ENCODE measurements around the gene FCHSD2. TPM values are rescaled to one million over a fixed set of nuclear protein-coding genes. Genes with fewer than 3 reads are reported as not detected.

The FCHSD2 gene
- total and polyA plus RNA-seq, 2 donors (not counting 1 experiment from before 2014, with no cell fraction given), result 19.5 to 40.6 TPM

GRCh38 chr11:73156114-73156513 lies 14.0 kb upstream of the FCHSD2 start:
- Histone ChIP-seq H3K27ac (ENCODE audit: insufficient read depth, low read length) (no peak overlapping the region), H3K9me3 (ENCODE audit: control insufficient read depth, insufficient read depth, low read depth, low read length) (no peaks in the 10 kb centered on the region), H3K4me2 (ENCODE audit: extremely low read depth, insufficient read depth, low read length) (no peak overlapping the region), H3K79me2 (ENCODE audit: control insufficient read depth, insufficient read depth, low read length) (no peaks in the 10 kb centered on the region), H3K9ac (ENCODE audit: insufficient read depth, low read length) (no peak overlapping the region), H3K36me3 (ENCODE audit: control insufficient read depth, insufficient read depth, low read length) (no peaks in the 10 kb centered on the region), H3K4me3 (replicated peaks in 1 of 4; ENCODE audit: control extremely low read depth in 1 of 4, insufficient read depth in 1 of 4, low read depth in 3 of 4, low read length in 4 of 4) (no peak overlapping the region), H3K4me1 (ENCODE audit: control insufficient read depth, extremely low read depth, insufficient read depth, low read length) (peaks cover 28% of the 10 kb centered on the region), H4K20me1 (ENCODE audit: control insufficient read depth, extremely low read depth, insufficient read depth, low read length) (no peaks in the 10 kb centered on the region), H3K27me3 (ENCODE audit: control insufficient read depth, insufficient read depth, low read length) (no peaks in the 10 kb centered on the region), H2AFZ (ENCODE audit: low read length) (no peak overlapping the region)
- TF ChIP-seq CTCF (conservative IDR thresholded peaks at IDR 0.05 in 1 of 2, IDR thresholded peaks at IDR 0.05 in 1 of 2; ENCODE audit: low read depth in 1 of 2, low read length in 2 of 2) (no peak), EZH2 (IDR thresholded peaks at IDR 0.05; ENCODE audit: low read length, missing control alignments) (no peak)
- no peak for DNase-seq (ENCODE audit: low read depth in 2 of 2)

- Histone ChIP-seq H3K27ac (ENCODE audit: insufficient read depth, low read length) (no peak overlapping the region), H3K36me3 (ENCODE audit: control insufficient read depth, insufficient read depth, low read length) (no peaks in the 10 kb centered on the region), H3K27me3 (ENCODE audit: control insufficient read depth, insufficient read depth, low read length) (no peaks in the 10 kb centered on the region), H3K4me1 (ENCODE audit: control insufficient read depth, extremely low read depth, insufficient read depth, low read length) (peaks cover 28% of the 10 kb centered on the region), H3K4me3 (replicated peaks in 1 of 4; ENCODE audit: control extremely low read depth in 1 of 4, insufficient read depth in 1 of 4, low read depth in 3 of 4, low read length in 4 of 4) (no peak overlapping the region), H3K9ac (ENCODE audit: insufficient read depth, low read length) (no peak overlapping the region), H3K4me2 (ENCODE audit: extremely low read depth, insufficient read depth, low read length) (no peak overlapping the region), H4K20me1 (ENCODE audit: control insufficient read depth, extremely low read depth, insufficient read depth, low read length) (no peaks in the 10 kb centered on the region), H3K79me2 (ENCODE audit: control insufficient read depth, insufficient read depth, low read length) (no peaks in the 10 kb centered on the region), H3K9me3 (ENCODE audit: control insufficient read depth, insufficient read depth, low read depth, low read length) (no peaks in the 10 kb centered on the region), H2AFZ (ENCODE audit: low read length) (no peak overlapping the region)
- DNase-seq (ENCODE audit: low read depth in 2 of 2), result no peak
- TF ChIP-seq EZH2 (IDR thresholded peaks at IDR 0.05; ENCODE audit: low read length, missing control alignments) (no peak), CTCF (conservative IDR thresholded peaks at IDR 0.05 in 1 of 2, IDR thresholded peaks at IDR 0.05 in 1 of 2; ENCODE audit: low read depth in 1 of 2, low read length in 2 of 2) (no peak)
Observed at GRCh38 chr11:73155102-73155501, 13.0 kb upstream of the FCHSD2 start.

- H4K20me1 ChIP-seq (ENCODE audit: control insufficient read depth, extremely low read depth, insufficient read depth, low read length), result no peaks in the 10 kb centered on the region
- H3K4me2 ChIP-seq (ENCODE audit: extremely low read depth, insufficient read depth, low read length), result no peak overlapping the region
- TF ChIP-seq EZH2 (IDR thresholded peaks at IDR 0.05; ENCODE audit: low read length, missing control alignments) (no peak), CTCF (conservative IDR thresholded peaks at IDR 0.05 in 1 of 2, IDR thresholded peaks at IDR 0.05 in 1 of 2; ENCODE audit: low read depth in 1 of 2, low read length in 2 of 2) (no peak)
- H3K27ac ChIP-seq (ENCODE audit: insufficient read depth, low read length), result no peak overlapping the region
- no peaks in the 10 kb centered on the region for H3K27me3 ChIP-seq (ENCODE audit: control insufficient read depth, insufficient read depth, low read length)
- peaks cover 24% of the 10 kb centered on the region for H3K4me1 ChIP-seq (ENCODE audit: control insufficient read depth, extremely low read depth, insufficient read depth, low read length)
- no peak overlapping the region for H3K9ac ChIP-seq (ENCODE audit: insufficient read depth, low read length)
- H3K4me3 ChIP-seq (replicated peaks in 1 of 4; ENCODE audit: control extremely low read depth in 1 of 4, insufficient read depth in 1 of 4, low read depth in 3 of 4, low read length in 4 of 4), result no peak overlapping the region
- H3K36me3 ChIP-seq (ENCODE audit: control insufficient read depth, insufficient read depth, low read length), result no peaks in the 10 kb centered on the region
- no peak for DNase-seq (ENCODE audit: low read depth in 2 of 2)
- H3K79me2 ChIP-seq (ENCODE audit: control insufficient read depth, insufficient read depth, low read length), result no peaks in the 10 kb centered on the region
- no peak overlapping the region for H2AFZ ChIP-seq (ENCODE audit: low read length)
- no peaks in the 10 kb centered on the region for H3K9me3 ChIP-seq (ENCODE audit: control insufficient read depth, insufficient read depth, low read depth, low read length)
Observed at GRCh38 chr11:73154178-73154577, 12.1 kb upstream of the FCHSD2 start.
